PC-3 (cell line): ENCODE results near the gene KIR3DL1. TPM values are rescaled to one million over a fixed set of nuclear protein-coding genes. Genes with fewer than 3 reads are reported as not detected.
A peak's percentile ranks its signal among the peaks of the same experiment; 100 is the strongest.
"Not testable (repeated sequence)": the region's sequence is repeated elsewhere in the genome, so short reads cannot be mapped to it uniquely, and the experiment has no call there.

ENCODE experiments used
- ATAC-seq: fragments of 200-7000 bp; cut with Tn5 transposase; 2 replicates; pipeline ENCODE4 v1.9.1; 2020; ENCODE audit warnings: mild to moderate bottlenecking, moderate library complexity
- Bru-seq: library from RNA; stranded (reverse); fragments of 400-500 nt; gene quantifications from one replicate; lab custom pipeline; 2021; lab: Mats Ljungman, UMichigan
- BruChase-seq, 2 experiments: library from RNA; stranded (reverse); fragments of 400-500 nt; gene quantifications; one replicate each; lab custom pipeline; 2021; lab: Mats Ljungman, UMichigan
- BruUV-seq: library from RNA; stranded (reverse); fragments of 400-500 nt; replicated peaks from 2 replicates; lab custom pipeline; 2021; lab: Mats Ljungman, UMichigan
- CTCF ChIA-PET: fragments of 300-600 bp; sonication (Branson Sonifier 250); formaldehyde crosslinking; loops from one replicate; lab custom pipeline; 2022; ENCODE audit warnings: antibody characterized with exemption; lab: Charles Lee
- POLR2A ChIA-PET: fragments of 300-600 bp; sonication (Branson Sonifier 250); formaldehyde crosslinking; loops from one replicate; lab custom pipeline; 2022; ENCODE audit warnings: antibody characterized with exemption; ENCODE audit not compliant: unreplicated experiment; lab: Charles Lee
- DNase-seq: peaks from one replicate; pipeline ENCODE4 v3.0.0-alpha.2; 2015
- H2AFZ ChIP-seq: fragments of 300-600 bp; sonication (generic); 2 replicates; pipeline ENCODE4 v1.6.0; 2016; ENCODE audit warnings: antibody characterized with exemption, low read length
- H3F3A ChIP-seq: fragments of 300-600 bp; sonication (generic); one replicate; pipeline ENCODE4 v1.6.0; 2017; ENCODE audit warnings: antibody characterized with exemption, low read length, control low read depth, mild to moderate bottlenecking; ENCODE audit not compliant: unreplicated experiment
- H3K27ac ChIP-seq: fragments of 300-600 bp; sonication (generic); 2 replicates; pipeline ENCODE4 v1.5.1; 2016; ENCODE audit warnings: mild to moderate bottlenecking, low read length
- H3K27me3 ChIP-seq: fragments of 300-600 bp; sonication (generic); 2 replicates; pipeline ENCODE4 v1.6.1; 2016; ENCODE audit warnings: low read length, mixed read lengths
- H3K36me3 ChIP-seq: fragments of 300-600 bp; sonication (generic); 2 replicates; pipeline ENCODE4 v1.6.1; 2016; ENCODE audit warnings: low read depth, mixed run types, low read length, mixed read lengths
- H3K4me1 ChIP-seq: fragments of 300-600 bp; sonication (generic); 2 replicates; pipeline ENCODE4 v1.5.1; 2016; ENCODE audit warnings: low read length; ENCODE audit not compliant: insufficient read depth
- H3K4me2 ChIP-seq: fragments of 300-600 bp; sonication (generic); 2 replicates; pipeline ENCODE4 v1.6.0; 2016; ENCODE audit warnings: low read length
- H3K4me3 ChIP-seq: fragments of 300-600 bp; sonication (generic); 2 replicates; pipeline ENCODE4 v1.5.1; 2016; ENCODE audit warnings: mild to moderate bottlenecking, low read length, mixed read lengths
- H3K79me2 ChIP-seq: fragments of 300-600 bp; sonication (generic); 2 replicates; pipeline ENCODE4 v1.6.1; 2017; ENCODE audit warnings: low read length, mixed read lengths
- H3K9ac ChIP-seq: fragments of 300-600 bp; sonication (generic); 2 replicates; pipeline ENCODE4 v1.6.0; 2016; ENCODE audit warnings: mild to moderate bottlenecking, low read length
- H3K9me2 ChIP-seq: fragments of 300-600 bp; sonication (generic); replicated peaks from 2 replicates; pipeline ENCODE4 v1.6.1; 2016; ENCODE audit warnings: mixed run types, low read length, mixed read lengths
- H3K9me3 ChIP-seq: fragments of 300-600 bp; sonication (generic); 2 replicates; pipeline ENCODE4 v1.6.1; 2016; ENCODE audit warnings: low read length, mixed read lengths
- H4K20me1 ChIP-seq: fragments of 300-600 bp; sonication (generic); 2 replicates; pipeline ENCODE4 v1.6.1; 2016; ENCODE audit warnings: low read length, mixed read lengths
- intact Hi-C: fragments of 100-400 bp; cut with micrococcal nuclease; formaldehyde crosslinking; loops from 2 replicates; pipeline ENCODE4 v1.9.0; 2023
- long read RNA-seq: library from polyadenylated mRNA; unstranded; transcript quantifications from one replicate; pipeline ENCODE4 v2.0.0, GENCODE V29; 2021; ENCODE audit not compliant: unreplicated experiment
- total RNA-seq: library from RNA; depleted of rRNA; stranded (reverse); fragments of >200 nt; gene quantifications from 2 replicates; pipeline ENCODE4 v1.2.3, GENCODE V29; 2014; rRNA removed

Gene KIR3DL1
- total RNA-seq: not detected in 2 replicates
- not detected for Bru-seq, nascent RNA
- not detected for BruChase-seq, experiment 1, labeled RNA remaining after a 6-hour chase
- BruChase-seq, experiment 2, labeled RNA remaining after a 2-hour chase: not detected
- long read RNA-seq: 0 reads

- H3K4me3 ChIP-seq, H3K9ac ChIP-seq, H3K36me3 ChIP-seq, H4K20me1 ChIP-seq, H3K27ac ChIP-seq, H3F3A ChIP-seq, DNase-seq, POLR2A ChIA-PET, intact Hi-C loops, H3K4me1 ChIP-seq, BruUV-seq, H3K4me2 ChIP-seq, CTCF ChIA-PET, H3K9me2 ChIP-seq, ATAC-seq, H3K79me2 ChIP-seq, H2AFZ ChIP-seq, H3K9me3 ChIP-seq: not testable (repeated sequence)
- H3K27me3 ChIP-seq: peaks cover 45% of the 10 kb centered on the region
These were observed at the start of gene KIR3DL1 for GRCh38 chr19:54816251-54816650. Gene KIR3DL1, plus strand, starts transcription at chr19:54816468.

GRCh38 chr19:54769646-54770045 lies 46.6 kb upstream of the KIR3DL1 start, which contains the start of gene KIR2DL1:
Gene KIR2DL1, plus strand, starts transcription at chr19:54769793. Its CDS starts 58 bp downstream, at chr19:54769851.
- POLR2A ChIA-PET, H3K9ac ChIP-seq, H3K4me1 ChIP-seq, BruUV-seq, H2AFZ ChIP-seq, H4K20me1 ChIP-seq, H3K9me2 ChIP-seq, H3K79me2 ChIP-seq, H3K9me3 ChIP-seq, H3K36me3 ChIP-seq, DNase-seq, CTCF ChIA-PET, H3K27ac ChIP-seq, H3F3A ChIP-seq, H3K4me2 ChIP-seq, H3K4me3 ChIP-seq, ATAC-seq: not testable (repeated sequence)
- intact Hi-C loops: loop anchor here (5.0 kb wide), 1 partner anchor 78 kb away; no protein-coding TSS in a partner anchor
- H3K27me3 ChIP-seq: peaks cover 13% of the 10 kb centered on the region

- H4K20me1 ChIP-seq, CTCF ChIA-PET, DNase-seq, BruUV-seq, H3K9me3 ChIP-seq, ATAC-seq, H2AFZ ChIP-seq, POLR2A ChIA-PET, H3K4me3 ChIP-seq, H3K4me2 ChIP-seq, H3K4me1 ChIP-seq, H3K79me2 ChIP-seq, H3K9ac ChIP-seq, H3K9me2 ChIP-seq, H3K27ac ChIP-seq, H3K36me3 ChIP-seq, H3F3A ChIP-seq: not testable (repeated sequence)
- intact Hi-C loops: loop anchor here (5.0 kb wide), 1 partner anchor 77 kb away; no protein-coding TSS in a partner anchor
- H3K27me3 ChIP-seq: peaks cover 14% of the 10 kb centered on the region
These were observed 45.8 kb upstream of the KIR3DL1 start for GRCh38 chr19:54770511-54770910.

- POLR2A ChIA-PET, H3K9me2 ChIP-seq, H3K79me2 ChIP-seq, H3K4me1 ChIP-seq, H4K20me1 ChIP-seq, H3K9ac ChIP-seq, CTCF ChIA-PET, H3K9me3 ChIP-seq, H3F3A ChIP-seq, ATAC-seq, H2AFZ ChIP-seq, H3K27ac ChIP-seq, H3K4me3 ChIP-seq, H3K36me3 ChIP-seq, BruUV-seq, H3K4me2 ChIP-seq: not testable (repeated sequence)
- intact Hi-C loops: loop anchor here (5.0 kb wide), 1 partner anchor 76 kb away; no protein-coding TSS in a partner anchor
- DNase-seq: peak; percentile 67
- peaks cover 17% of the 10 kb centered on the region for H3K27me3 ChIP-seq
These were observed 45.0 kb upstream of the KIR3DL1 start for GRCh38 chr19:54771018-54771960.

GRCh38 chr19:54772666-54773065 lies 43.6 kb upstream of the KIR3DL1 start:
- H2AFZ ChIP-seq, H3F3A ChIP-seq, H3K79me2 ChIP-seq, ATAC-seq, H3K4me3 ChIP-seq, BruUV-seq, H3K9me2 ChIP-seq, DNase-seq, H3K27ac ChIP-seq, H3K4me1 ChIP-seq, H4K20me1 ChIP-seq, CTCF ChIA-PET, H3K9me3 ChIP-seq, H3K36me3 ChIP-seq, POLR2A ChIA-PET, H3K9ac ChIP-seq, H3K4me2 ChIP-seq: not testable (repeated sequence)
- intact Hi-C loops: loop anchor here (5.0 kb wide), 1 partner anchor 75 kb away; no protein-coding TSS in a partner anchor
- peaks cover 30% of the 10 kb centered on the region for H3K27me3 ChIP-seq

GRCh38 chr19:54775095-54775815 lies 41.0 kb upstream of the KIR3DL1 start:
- BruUV-seq, intact Hi-C loops, H3K9me3 ChIP-seq: not testable (repeated sequence)

More at GRCh38 chr19:54775095-54775815, 41.0 kb upstream of the KIR3DL1 start:
- H3K79me2 ChIP-seq, DNase-seq, H3K9me2 ChIP-seq, H3K4me2 ChIP-seq, H4K20me1 ChIP-seq, ATAC-seq, H3K4me3 ChIP-seq, H3K36me3 ChIP-seq, H2AFZ ChIP-seq, POLR2A ChIA-PET, CTCF ChIA-PET, H3K4me1 ChIP-seq, H3F3A ChIP-seq, H3K27ac ChIP-seq, H3K9ac ChIP-seq: not testable (repeated sequence)
- peaks cover 38% of the 10 kb centered on the region for H3K27me3 ChIP-seq
